Testis (tissue), 3 donors: ENCODE data around the gene NAPB. TPM values are rescaled to one million over a fixed set of nuclear protein-coding genes. Genes with fewer than 3 reads are reported as not detected.

Source experiments
- DNase-seq: peaks from one replicate; pipeline ENCODE4 v3.0.0-alpha.2; 2019
- H3K27ac ChIP-seq, 2 donors: fragments of 200-600 bp; sonication (generic); one replicate each; pipeline ENCODE4 v1.5.1; 2019
- H3K27me3 ChIP-seq: fragments of 200-600 bp; sonication (generic); one replicate; pipeline ENCODE4 v1.5.1; 2019
- H3K36me3 ChIP-seq: fragments of 200-600 bp; sonication (generic); one replicate; pipeline ENCODE4 v1.5.1; 2017; ENCODE audit warnings: low read depth; ENCODE audit errors: missing control alignments
- H3K4me1 ChIP-seq: fragments of 200-600 bp; sonication (generic); one replicate; pipeline ENCODE4 v1.5.1; 2019
- H3K4me3 ChIP-seq, 2 donors: fragments of 200-600 bp; sonication (generic); one replicate each; pipeline ENCODE4 v1.5.1; 2017 to 2019
- H3K9me3 ChIP-seq: fragments of 200-600 bp; sonication (generic); one replicate; pipeline ENCODE4 v1.5.1; 2017
- CTCF ChIP-seq, 3 experiments: fragments of 450-650 bp in 2 of 3; fragments of 200-600 bp in 1 of 3; sonication (generic) in 1 of 3; IDR thresholded peaks; one replicate each; pipeline ENCODE4 v1.5.1; 2016 to 2019; ENCODE audit warnings: antibody characterized with exemption in 3 of 3, mild to moderate bottlenecking in 2 of 3, moderate library complexity in 1 of 3
- POLR2A ChIP-seq: fragments of 450-650 bp; IDR thresholded peaks from one replicate; pipeline ENCODE4 v1.6.1; 2017; ENCODE audit warnings: antibody characterized with exemption, mild to moderate bottlenecking, moderate library complexity
- WGBS, 2 donors: methylation state at CpG; one replicate each; pipeline ENCODE4 v1.1.5; 2018; 5-methylcytosine and 5-hydroxymethylcytosine counted together
- intact Hi-C: fragments of 100-400 bp; cut with DNase I; formaldehyde crosslinking; loops from one replicate; pipeline ENCODE4 v1.15.1; 2023; ENCODE audit warnings: low total_unique reads
- polyA plus RNA-seq: library from polyadenylated mRNA; stranded (reverse); fragments of 350-450 nt; fragmentation: Illumina TruSeq; extraction: RNeasy Lipid Tissue Mini Kit (QIAGEN cat#74804); gene quantifications from one replicate; pipeline ENCODE4 v1.2.3, GENCODE V29; 2014; ENCODE audit warnings: low read depth, low replicate concordance; ENCODE audit not compliant: insufficient read depth
- total RNA-seq, 2 donors: library from RNA; depleted of rRNA; stranded (reverse); fragments of >200 nt; gene quantifications; one replicate each; pipeline ENCODE4 v1.2.3, GENCODE V29; 2016

Gene NAPB
- total and polyA plus RNA-seq, 3 donors from 2014 or later: 14.7 to 40.4 (median 37.8) TPM

- no peaks in the 10 kb centered on the region for H3K36me3 ChIP-seq
- intact Hi-C loops: no loop called here
- no peaks in the 10 kb centered on the region for H3K9me3 ChIP-seq
- peaks cover 54% of the 10 kb centered on the region for H3K4me1 ChIP-seq
- no peak for DNase-seq
- WGBS, 2 donors: 30 to 53% methylated on average over 1 of the region's 1 CpG
- no peaks in the 10 kb centered on the region for H3K27me3 ChIP-seq
- no peak overlapping the region for H3K4me3 ChIP-seq
- no peak for TF ChIP-seq CTCF (IDR thresholded peaks at IDR 0.05)
- TF ChIP-seq POLR2A: no peak
- H3K27ac ChIP-seq: peak overlapping the region in 1 of 2 donors; percentile 64
Observed at GRCh38 chr20:23412026-23412425, 9.3 kb downstream of the NAPB start.

- TF ChIP-seq POLR2A (no peak), CTCF (IDR thresholded peaks at IDR 0.05) (no peak)
- H3K4me3 ChIP-seq: no peak overlapping the region
- no peaks in the 10 kb centered on the region for H3K27me3 ChIP-seq
- H3K27ac ChIP-seq: peak overlapping the region; percentile 26 to 64
- H3K4me1 ChIP-seq: peaks cover 53% of the 10 kb centered on the region
- DNase-seq: no peak
- intact Hi-C loops: no loop called here
- H3K9me3 ChIP-seq: no peaks in the 10 kb centered on the region
- 48 to 59% methylated on average over 3 of the region's 3 CpGs for WGBS, 2 donors
- no peaks in the 10 kb centered on the region for H3K36me3 ChIP-seq
Observed at GRCh38 chr20:23410916-23411695, 10.2 kb downstream of the NAPB start.

- DNase-seq: no peak
- intact Hi-C loops: no loop called here
- Histone ChIP-seq H3K4me3 (no peak overlapping the region), H3K27me3 (no peaks in the 10 kb centered on the region), H3K36me3 (no peaks in the 10 kb centered on the region), H3K27ac (peak overlapping the region; percentile 71 to 83), H3K4me1 (peaks cover 49% of the 10 kb centered on the region), H3K9me3 (no peaks in the 10 kb centered on the region)
- TF ChIP-seq CTCF (IDR thresholded peaks at IDR 0.05) (no peak), POLR2A (no peak)
- 49 to 59% methylated on average over 3 of the region's 3 CpGs for WGBS, 2 donors
Observed at GRCh38 chr20:23409800-23410199, 11.5 kb downstream of the NAPB start.

GRCh38 chr20:23408957-23409356 lies 12.3 kb downstream of the NAPB start:
- peak; percentile 60 for DNase-seq
- Histone ChIP-seq H3K27ac (peak overlapping the region; percentile 71 to 83), H3K4me1 (peaks cover 56% of the 10 kb centered on the region), H3K9me3 (no peaks in the 10 kb centered on the region), H3K36me3 (no peaks in the 10 kb centered on the region), H3K27me3 (no peaks in the 10 kb centered on the region), H3K4me3 (no peak overlapping the region)
- TF ChIP-seq CTCF (IDR thresholded peaks at IDR 0.05): no peak
- TF ChIP-seq POLR2A: no peak
- intact Hi-C loops: no loop called here
- WGBS, 2 donors: 27 to 59% methylated on average over 2 of the region's 2 CpGs
